AML-193 (cell line): ENCODE measurements around the gene ALS2.
"Not testable (repeated sequence)": the region's sequence is repeated elsewhere in the genome, so short reads cannot be mapped to it uniquely, and the experiment has no call there.

ENCODE experiments used
- DNase-seq, 2 experiments: peaks; one replicate each; lab custom pipeline; 2025; lab: John Stamatoyannopoulos, UW

Gene ALS2

GRCh38 chr2:201674794-201675193 lies 105.9 kb downstream of the ALS2 start:
- DNase-seq: no peak

- DNase-seq: no peak
These were observed 106.4 kb downstream of the ALS2 start for GRCh38 chr2:201674298-201674697.

- no peak for DNase-seq
These were observed 107.2 kb downstream of the ALS2 start for GRCh38 chr2:201673546-201673945.

GRCh38 chr2:201671205-201671604 lies 109.5 kb downstream of the ALS2 start:
- not testable (repeated sequence) for DNase-seq

- DNase-seq: no peak
These were observed 110.9 kb downstream of the ALS2 start for GRCh38 chr2:201669865-201670264.

- DNase-seq: no peak
These were observed 112.3 kb downstream of the ALS2 start for GRCh38 chr2:201668402-201668910.

- DNase-seq: no peak
These were observed 116.4 kb downstream of the ALS2 start for GRCh38 chr2:201664334-201664733.

- peak; percentile 37 to 42 for DNase-seq
These were observed 119.4 kb downstream of the ALS2 start for GRCh38 chr2:201661366-201661765.

GRCh38 chr2:201660293-201660895 lies 120.3 kb downstream of the ALS2 start:
- DNase-seq: peak; percentile 54 to 64

- DNase-seq: no peak
These were observed 124.0 kb downstream of the ALS2 start for GRCh38 chr2:201656740-201657139.

GRCh38 chr2:201656102-201656501 lies 124.6 kb downstream of the ALS2 start:
- no peak for DNase-seq

- DNase-seq: no peak
These were observed 125.9 kb downstream of the ALS2 start for GRCh38 chr2:201654616-201655384.

GRCh38 chr2:201653221-201653620 lies 127.5 kb downstream of the ALS2 start:
- DNase-seq: no peak
